ENCODE data around the gene NTM.

Gene NTM

DNA sequence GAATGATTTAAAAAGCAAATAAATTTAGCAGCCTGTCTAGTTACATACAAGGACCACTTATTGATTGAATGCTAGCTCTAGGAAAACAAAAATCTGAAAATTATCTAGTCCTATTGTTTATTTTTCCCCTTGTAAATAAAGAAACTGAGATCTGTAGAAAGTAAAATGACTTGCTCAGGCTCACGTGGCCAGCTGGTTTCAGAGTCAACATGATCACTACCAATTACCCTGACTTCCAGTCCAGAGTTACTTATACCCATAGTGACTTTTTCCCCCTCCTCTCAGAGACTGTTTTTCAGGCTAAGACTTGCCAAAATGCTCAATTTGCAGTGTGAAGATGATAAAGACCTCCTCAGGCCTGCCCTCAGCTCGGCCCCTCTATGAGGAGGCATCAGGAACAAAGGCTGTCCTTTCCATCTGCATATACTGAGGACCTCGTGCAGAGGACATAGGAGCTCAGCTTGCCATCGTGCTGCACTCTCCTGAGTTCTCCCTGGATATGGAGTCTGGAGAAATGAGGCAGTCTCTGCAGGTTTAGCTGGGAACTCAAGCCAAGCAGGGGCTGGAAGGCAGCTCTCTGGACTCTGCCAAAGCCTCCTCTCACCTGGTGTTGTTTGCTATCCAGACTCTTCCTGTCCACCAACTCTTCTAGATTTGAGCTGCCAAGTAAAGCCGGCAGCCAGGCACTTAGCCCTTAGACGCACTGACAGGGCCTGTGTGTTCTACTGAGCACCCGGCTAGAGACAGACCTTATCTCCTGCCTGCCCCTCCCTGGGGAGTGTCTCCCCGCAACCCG, 883.3 kb downstream of the NTM start:
- DNase-seq = no peak

DNA sequence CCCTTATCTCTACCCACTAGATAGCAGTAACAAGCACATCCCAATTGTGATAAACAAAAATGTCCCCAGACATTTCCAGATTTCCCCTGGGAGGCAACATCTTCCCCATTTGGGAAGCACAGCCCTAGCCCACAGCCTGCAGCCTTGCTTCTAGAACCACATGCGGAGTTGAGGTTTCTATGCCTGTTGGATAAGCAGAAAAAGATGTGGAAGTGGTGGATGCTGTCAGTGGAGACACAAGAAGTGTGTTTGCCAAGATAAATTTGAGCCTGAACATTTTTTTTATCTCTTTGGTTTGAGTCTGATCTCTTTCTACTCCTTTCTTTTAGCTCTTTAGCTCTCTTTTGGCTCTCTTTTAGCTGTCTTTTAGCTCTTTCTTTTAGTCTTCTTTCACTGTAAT, 884.5 kb downstream of the NTM start:
- DNase-seq = no peak

DNA sequence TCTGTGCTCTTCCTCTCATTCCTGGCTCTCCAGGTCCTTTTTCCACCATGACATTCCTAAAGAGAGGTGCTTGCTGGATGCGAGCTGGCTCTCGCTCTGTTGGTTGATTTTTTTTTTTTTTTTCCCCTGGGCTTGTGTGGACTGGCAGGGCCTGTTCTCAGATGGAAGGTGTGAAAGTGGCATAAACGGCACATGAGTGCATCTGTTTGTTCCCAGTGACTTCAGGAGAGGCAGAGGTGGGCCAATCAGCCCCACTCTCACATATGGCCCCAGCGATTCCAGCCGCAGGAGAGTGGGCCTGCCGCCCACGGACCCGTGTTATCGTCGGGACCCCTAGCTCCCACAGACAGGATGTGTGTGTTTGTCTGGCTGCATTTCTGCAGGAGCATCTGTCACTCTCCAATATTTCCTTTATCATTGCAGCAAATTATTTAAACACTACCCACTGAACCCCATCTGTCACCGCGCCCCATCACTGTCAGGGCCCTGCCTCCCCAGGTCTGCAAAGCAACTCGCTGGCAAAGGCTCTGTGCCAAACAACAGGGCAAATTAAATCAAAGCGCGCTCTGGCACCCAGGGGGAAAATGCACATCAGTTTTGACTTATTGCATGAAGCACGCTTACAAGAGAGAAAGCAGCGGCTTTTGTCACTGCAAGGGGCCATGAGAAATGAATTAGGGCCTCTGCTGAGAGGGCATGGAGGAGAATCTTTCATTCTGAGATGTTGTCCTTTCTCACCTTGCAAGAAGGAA, 886.3 kb downstream of the NTM start:
- no peak for DNase-seq

DNA sequence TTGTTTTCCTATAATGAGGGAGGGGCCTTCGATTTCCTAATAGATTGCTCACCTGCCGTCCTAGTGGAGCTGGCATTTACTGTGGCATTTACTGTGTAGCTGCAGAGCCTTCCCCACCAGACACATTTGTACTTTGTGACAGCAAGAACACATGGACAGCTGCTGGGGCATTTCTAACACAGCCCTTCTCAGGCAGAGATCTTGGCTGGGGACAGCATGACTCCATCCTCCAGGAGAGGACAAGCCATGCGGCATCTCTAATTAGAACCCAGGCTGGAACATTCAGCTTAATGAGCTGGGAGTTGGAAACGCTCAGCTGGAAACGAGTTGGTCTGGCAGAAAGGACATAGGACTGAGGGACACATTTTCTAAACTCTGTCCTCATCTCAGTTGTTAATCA, 887.5 kb downstream of the NTM start:
- no peak for DNase-seq

DNA sequence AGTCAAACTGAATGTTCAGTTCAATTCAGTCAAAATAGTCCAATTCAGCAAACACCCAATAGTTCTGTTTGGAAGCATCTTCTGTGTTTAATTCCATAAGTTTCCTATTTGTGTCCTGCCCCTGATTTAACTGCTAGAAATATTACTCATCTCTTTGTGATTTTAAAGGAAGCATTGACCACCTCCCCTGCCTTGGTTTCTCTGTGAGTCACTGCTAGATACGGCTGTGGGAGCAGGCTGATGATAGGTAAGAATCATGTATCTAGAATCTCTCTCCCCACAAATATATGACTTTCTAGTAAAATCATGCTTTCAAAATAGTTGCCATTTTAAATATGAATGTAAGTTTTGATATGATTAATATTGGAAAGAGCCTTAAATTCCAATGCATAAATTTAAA, 888.5 kb downstream of the NTM start:
- DNase-seq = no peak

DNA sequence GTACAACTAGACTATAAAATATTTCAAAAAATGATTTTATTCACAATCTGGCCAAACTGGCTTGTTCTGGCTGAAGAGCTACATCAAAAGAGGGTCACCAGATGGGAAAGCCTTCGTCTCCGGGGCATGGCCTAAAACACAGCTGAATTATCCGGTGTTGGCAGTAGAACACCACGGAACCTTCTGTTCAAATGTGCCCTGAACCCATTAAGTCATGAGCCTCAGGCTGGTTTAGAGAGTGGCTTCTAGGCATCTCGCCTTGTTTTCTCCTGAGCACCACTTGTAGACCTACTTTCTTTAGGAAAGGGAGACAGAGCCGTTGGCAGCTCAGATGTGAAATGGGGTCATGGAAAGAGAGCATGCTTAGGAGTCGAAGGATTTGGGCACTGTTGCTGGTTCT, 890.2 kb downstream of the NTM start:
- DNase-seq = no peak

DNA sequence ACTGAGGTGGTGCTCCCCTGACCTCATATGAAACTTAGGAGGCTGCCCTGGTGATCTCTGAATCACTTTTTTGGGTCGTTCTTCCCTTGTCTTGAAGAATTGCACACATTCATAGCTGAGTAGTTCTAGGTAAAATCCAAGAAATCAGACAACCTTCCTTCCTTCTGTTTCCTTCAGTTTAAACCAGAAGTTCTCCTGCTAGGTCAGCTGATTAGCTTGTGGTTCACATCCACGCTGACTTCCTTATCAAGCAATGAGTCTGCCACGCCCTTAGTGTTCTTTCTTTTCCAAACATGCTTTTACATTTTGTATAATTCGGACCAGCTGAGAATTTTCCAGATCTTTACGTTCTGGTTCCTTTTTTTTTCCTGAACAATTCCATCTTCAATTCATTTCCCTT, 892.8 kb downstream of the NTM start:
- DNase-seq = no peak

DNA sequence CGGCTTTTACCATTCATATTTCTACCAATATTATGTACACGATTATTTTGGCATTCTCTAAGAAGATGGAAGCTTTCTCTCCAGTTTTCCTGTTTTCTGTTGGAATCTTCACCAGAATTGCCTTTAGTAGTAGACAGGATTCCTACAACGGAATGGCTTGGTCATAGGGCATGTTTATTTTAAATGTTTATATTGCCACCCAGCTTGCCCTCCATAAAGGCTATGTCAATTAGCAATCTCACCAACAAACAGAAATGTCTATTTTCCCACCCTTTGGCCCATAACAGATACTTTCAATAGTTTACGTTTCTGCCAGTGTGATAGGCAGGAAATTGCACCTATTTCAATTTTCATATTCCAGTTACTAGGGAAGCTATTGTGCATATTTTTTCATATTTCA, 893.5 kb downstream of the NTM start:
- no peak for DNase-seq

DNA sequence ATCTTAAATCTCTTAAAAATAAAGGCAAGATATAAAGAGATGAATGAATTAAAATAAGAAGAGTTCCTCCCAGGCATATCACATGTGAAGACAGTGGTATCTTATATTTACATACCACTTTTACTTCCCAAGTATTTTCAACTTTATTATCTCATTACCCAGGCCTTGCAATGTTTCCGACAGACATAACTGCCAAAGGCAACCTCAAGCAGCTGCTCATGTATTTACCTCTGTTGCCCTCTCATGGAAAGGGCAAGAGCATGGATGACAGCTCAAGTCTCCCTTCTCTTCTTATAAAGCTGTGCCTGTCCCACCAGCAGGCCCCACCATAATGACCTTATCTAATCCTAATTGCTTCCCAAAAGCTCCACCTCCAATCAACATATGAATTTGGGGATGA, 894.2 kb downstream of the NTM start:
- no peak for DNase-seq

DNA sequence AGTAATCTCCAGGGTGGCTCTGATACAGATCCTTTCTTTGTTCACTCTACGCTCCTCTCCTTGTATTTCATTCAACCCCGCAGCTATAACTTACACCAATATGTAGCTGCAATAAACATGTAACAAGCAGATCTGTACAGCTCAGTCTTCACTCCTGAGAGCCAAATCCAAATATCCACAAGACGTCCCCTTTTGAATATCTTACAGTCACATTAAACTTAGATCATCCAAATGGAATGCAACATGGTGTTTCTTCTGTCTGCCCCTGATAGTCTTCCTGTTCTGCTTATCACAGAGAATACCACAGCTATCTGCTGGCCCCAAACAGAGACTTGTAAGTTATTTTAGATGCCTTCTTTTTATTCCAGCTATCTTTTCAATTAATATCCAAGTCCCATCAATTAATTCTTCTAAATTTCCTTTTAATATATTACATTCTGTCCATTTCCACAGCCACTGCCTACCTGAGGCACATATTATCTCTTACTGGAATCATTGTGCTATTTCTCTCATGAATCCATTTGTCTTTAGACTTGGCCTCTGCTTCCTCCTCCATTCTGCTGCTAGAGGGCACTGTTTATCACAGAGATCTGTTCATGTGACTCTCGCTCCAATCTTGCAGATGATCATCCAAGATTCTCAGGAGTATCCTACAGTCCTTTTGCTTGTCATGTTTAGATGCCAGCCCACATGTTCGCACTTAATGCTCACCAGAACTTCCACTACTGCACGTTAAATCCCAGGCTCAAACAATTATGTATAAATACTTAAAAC, 908.6 kb downstream of the NTM start:
- DNase-seq = no peak

DNA sequence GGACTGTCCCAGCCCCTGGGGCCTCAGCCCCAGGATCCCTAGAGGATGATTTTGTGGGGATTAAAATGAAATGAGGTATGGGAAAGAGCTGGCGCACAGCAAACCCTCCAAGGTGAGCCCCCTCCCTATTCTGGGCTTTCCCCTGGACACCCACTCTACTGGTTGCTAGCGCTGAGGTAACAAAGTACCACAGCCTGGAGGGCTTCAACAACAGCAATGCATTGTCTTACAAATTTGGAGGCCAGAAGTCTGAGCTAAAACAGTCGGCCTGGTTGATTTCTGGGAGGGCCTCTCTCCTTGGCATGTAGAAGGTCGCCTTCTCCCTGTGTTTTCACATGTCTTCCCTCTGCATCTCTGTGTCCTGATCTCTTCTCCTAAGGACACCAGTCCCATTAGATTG, 913.6 kb downstream of the NTM start:
- DNase-seq = no peak

DNA sequence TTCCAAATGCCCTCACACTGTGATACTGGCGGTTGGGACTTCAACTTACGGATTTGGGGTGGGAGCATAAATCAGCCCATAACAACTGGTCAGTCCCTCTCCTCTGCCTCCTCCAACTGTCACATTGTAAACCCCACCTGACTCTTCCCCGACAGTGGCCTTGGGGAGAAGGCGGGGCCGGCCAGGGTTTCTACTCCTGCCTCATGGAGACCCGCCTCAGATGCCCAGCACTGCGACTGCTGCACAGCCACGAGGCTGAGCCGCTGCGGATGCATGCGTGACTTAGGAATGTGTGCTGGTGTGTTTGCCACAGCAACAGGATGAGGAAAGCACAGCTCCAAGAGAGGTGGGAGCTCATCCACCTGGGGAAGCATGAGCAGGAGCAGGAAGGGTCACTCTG, 914.2 kb downstream of the NTM start:
- DNase-seq = no peak

DNA sequence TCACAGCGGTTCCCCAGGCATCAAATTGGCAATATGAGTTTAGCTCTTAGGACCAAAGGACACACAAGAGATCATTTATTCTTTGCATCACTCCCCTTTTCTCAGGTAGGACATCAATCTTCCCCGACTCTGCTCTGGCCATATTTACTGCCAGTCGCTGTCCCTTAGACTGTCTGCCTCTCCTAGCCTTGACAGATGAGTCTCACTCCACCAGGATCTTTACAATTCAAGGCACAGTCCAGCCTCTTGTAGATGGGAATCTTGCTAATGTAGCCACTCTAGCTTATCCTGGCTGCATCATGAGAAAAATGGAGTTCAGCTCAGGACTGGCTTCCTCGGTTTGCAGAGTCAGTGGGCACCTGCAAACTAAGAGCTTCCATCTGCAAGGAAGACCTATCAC, 915.2 kb downstream of the NTM start:
- no peak for DNase-seq

DNA sequence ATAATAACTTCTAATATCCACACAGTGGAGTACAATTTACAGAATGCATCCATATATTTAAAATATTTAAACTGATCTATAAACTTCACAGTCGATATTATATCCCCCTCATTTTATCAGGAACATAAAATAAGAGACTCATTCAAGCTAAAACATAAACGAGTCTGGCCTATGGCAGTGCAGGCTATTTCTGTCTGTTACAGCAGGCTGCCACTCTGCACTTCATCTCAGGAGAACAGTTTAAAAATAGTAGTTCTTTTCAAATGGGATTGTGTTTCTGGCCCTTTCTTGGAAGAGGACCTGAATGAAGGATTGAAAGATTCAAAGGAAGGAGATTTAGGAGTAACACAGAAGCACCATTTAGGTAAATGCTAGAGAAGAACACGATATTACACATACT, 915.7 kb downstream of the NTM start:
- DNase-seq = no peak

DNA sequence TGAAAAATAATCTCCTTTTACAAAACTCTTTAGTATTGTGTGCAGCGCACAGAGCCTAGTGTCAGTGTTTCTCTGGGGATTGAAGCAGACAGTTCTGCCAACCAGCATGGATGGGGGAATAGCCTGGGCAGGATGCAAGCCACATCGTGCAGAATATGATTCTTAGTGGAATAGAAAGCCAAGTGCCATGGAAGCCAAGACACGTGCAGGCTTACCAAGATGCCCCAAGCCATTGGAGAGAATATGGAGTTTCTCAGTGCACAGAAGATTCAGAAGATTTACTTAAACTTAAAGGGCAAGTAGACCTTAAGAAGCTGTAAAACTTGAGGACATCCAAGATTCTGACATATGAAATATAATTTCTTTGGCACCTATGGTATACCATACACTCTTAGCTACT, 917.6 kb downstream of the NTM start:
- no peak for DNase-seq

DNA sequence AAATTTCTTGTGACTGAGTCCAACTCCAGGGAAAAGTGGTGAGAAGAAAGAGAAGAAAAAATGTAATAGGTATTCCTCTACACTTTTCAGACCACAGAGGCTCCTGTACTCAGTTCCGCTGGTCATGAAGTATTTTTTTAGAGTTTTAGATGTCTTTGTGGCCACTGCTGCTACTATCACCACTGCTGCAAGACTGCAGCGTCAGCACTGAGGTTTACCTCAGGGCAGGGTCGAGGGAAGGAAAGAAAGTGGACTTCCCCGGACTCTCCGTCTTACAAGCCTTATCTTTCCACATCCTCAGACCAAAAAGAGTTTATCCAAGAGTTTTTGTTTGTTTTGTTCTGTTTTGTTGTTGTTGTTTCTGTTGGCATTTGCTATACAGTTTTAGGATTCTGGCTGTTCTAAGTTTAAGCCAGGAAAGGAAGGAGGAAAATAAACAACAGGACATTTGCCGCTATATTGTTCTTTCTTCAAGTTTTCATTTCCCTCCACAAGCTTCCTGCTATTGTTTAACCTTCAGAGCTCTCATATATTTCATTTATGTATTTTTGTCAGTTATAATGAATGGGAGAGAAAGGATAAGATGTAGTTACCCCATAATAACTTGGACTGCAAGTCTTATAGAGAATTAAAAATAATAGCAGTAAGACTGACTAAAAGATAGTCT, 919.3 kb downstream of the NTM start:
- no peak for DNase-seq

DNA sequence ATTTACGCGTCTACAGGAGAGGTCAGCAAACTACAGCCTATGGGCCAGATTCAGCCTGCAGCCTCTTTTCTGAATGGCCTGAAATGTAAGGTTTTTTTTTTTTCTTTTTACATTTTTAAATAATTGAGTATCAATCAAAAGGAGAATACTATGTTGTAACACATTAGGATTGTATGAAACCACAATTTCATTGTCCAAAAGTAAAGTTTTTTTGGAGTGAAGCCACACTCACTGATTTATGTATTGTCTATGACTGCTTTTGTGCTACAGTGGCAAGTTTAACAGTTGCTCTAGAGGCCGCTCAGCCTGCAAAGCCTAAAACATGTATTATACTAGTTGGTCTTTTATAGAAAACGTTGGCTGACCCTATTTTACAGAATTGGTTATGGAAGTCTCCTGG, 923.2 kb downstream of the NTM start:
- no peak for DNase-seq

DNA sequence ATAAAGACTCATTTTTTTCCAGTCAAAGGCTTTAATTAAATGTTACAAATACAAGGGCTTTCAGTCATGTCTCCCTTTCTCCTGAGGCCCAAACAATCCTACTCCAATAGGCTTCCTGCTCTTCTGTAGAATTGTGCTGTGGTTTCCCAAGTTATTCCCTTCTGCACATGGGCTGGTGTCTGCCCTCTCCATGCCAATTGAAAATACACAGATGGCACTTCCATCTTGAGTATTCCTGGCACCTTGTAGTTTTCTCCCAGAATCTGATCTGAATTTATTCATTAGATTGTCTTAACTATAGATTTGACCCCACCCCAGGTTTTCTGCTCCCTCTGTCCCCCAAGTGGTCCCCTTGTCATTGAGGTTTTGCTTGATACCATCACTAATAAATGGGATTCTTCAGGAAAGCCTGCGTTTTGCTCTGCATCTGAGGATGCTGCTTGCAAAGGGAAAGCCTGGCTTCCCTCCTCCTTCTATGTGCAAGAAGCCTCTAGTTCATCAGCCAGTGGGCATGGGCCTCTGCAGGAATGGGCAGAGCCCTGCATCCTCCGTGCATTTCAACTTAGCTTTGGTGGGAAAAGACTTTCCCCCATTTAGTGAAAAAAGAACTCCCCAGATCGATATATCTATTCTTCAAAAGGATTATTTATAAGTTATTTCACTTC, 926.7 kb downstream of the NTM start:
- no peak for DNase-seq

DNA sequence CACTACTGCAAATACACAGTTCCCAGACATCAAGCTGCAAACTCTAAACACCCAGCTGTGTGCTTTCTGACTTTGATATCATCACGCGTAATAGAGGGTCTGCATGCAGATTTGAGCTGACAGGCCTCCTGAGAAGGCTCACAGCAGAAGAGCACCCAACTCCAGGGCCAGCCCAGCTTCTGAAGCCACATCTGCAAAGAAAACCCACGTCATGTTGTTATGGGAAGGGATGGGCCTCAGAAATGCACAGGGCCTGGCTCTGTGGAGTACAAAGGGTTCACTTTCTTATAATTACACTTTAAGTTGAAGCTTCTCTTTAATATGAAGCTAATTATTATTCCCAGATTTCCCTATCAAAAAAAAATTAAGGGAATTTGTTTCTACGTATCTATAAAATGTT, 927.9 kb downstream of the NTM start:
- no peak for DNase-seq

DNA sequence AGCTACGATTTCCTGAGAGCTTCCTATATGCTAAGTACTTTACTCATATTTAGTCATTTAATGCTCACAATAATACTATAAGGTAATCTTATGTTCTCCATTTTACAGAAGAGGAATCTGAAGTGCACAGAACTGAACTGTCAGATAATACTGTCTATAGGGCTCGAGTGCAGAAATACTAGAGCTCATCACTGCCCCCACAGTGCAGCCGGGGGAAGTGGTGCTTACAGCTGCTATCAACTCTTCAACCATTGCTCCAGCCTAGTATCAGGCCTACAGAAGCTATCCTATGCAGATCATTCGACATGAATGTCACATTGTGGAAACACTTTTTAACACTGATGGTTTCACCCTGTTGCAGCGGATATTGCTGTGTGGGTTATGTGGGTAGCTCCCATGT, 929.9 kb downstream of the NTM start:
- DNase-seq = no peak

DNA sequence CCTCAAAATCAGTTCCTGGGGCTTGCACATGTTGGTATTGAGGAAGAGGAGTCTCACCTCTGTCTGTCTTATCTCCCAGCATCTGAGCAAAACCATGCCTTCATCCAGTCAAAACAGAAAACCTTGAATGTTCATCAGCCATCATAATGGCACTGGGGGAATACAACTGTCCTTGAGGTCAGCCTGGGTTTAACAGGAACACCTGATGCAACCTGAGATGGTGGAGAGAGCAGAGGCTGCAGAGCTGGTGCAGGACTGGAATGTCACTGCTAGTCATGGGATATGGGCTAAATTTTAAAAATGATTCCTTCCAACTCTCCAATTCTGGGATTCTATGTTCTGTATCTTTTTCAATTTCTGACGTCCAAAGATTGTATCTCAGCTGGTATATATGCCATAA, 931.0 kb downstream of the NTM start:
- DNase-seq = no peak

DNA sequence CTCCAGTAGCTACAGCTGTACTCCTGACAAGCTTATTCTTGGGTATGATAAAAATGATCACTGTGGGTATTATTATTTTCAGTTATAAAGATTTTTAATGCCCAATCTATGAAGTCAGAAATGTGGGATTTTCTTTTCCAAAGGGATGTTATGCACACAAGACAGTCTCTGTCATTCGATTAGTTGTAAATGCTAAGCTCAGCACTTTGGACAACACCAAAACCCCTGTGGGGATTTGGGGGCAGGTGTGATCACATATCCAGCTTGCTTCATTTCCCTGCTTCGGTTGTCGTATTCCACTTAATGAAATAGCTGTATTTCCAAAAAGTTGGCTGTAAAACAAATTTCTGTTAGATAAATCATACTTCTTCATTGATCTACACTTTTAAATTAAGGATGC, 931.5 kb downstream of the NTM start:
- no peak for DNase-seq

All from activated T-cell treated with anti-CD3 and anti-CD28 coated beads, Interleukin-2, amount 50 U/mL, for 1 hour (primary cell).